ACHN (cell line): Measurements from ENCODE around the gene WNT7A.
"Not testable (repeated sequence)": the region's sequence is repeated elsewhere in the genome, so short reads cannot be mapped to it uniquely, and the experiment has no call there.

ENCODE experiments used
- DNase-seq: peaks from one replicate; pipeline ENCODE4 v3.0.0-alpha.2; 2015
- in situ Hi-C: cut with HindIII; loops from 2 replicates; pipeline ENCODE4 v1.10.0; 2017; ENCODE audit warnings: low sequenced_read_pairs, low pct_ligation_motif_present, low pct_unique_long_range_greater_than_20kb

The WNT7A gene

DNA sequence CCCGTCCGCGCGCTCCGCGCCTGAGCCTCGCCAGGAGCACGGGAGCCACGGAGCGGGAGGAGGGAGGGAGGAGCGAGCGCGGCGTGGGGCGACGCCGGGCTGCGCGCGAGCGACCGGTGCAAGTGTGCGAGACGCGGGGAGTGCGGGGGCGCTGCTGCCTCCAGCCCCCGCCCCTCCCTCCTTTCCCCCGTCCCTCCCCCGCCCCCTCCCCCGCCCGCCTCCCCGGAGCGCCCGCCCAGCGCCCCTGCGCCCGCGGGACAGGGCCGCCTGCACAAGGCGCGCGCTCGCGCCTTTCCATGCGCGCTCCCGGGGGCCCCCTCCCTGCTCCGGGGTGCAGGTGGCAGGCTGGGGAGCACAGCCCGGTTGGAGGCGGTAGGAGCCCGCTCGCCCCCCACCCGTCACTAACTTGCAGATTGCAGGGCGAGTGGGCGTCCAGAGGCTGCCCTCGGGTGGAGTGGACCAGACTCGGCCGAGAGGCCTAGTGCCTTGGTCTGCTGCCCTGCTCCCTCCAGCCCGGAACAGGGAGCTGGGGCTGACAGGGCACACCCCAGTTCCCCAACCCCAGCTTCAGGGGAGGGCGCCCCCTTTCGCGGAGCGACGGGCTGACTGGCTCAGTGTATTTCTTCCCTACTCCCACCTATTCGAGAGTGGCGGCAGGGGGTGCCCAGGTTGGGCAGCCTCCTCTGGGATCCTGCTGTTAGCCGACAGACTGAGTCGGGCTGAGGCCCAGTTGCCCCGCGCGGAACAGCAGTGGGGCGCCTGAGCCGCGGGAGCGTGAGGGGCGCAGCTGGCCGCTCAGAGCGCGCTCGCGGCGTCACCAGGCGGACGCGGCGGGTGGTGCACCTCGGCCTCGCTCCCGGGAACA is at the start of gene WNT7A:
Gene WNT7A (minus strand): TSS at position 126 of the 865 bp plus-strand sequence. CDS start 255 bp downstream, outside the sequence.
- in situ Hi-C loops: no loop called here
- no peak for DNase-seq

- DNase-seq, in situ Hi-C loops: not testable (repeated sequence)
These were observed 48.9 kb upstream of the WNT7A start for GRCh38 chr3:13928741-13929140.

GRCh38 chr3:13927295-13927694 is 47.4 kb upstream of the WNT7A start:
- no peak for DNase-seq
- in situ Hi-C loops: no loop called here

DNA sequence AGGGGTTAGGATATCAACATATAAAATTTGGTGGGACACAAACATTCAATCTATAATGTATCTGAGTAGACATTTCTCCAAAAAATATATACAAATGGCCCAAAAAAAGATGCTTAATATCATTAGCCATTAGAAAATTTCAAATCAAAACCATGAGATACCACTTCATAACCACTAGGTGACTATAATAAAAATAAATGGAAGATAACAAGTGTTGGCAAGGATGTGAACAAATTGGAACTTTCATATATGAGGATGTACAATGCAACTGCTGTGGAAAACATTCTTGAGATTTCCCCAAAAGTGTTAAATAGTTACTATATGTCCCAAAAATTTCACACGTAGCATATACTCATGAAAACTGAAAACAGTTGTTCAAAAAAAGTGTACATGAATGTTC is 36.5 kb upstream of the WNT7A start:
- DNase-seq: no peak
- in situ Hi-C loops: no loop called here

DNA sequence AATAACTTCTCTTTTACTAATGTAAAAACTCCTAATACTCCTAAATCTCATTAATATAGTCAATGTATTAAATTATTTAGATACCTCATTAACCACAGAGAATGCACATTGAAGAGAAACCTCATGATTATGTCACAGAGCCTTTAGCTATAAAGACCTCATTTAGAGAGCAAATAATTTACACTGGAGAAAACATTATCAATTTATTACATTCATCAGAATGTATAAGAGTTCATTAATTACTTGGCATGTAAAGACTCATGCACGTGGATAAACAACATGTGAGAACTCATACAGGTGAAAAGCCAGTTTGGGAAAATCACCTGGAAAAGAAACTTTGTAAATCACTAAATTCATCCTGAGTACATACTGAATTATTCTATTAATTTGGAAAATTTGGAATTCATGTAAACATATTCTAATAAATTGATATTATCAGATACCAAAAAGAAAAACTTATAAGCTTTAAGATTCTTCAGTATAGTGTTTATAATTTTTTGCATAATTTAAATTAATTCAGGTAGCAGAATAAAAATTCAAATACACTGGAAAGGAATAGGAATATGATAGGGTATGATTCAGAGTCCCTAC is 22.9 kb upstream of the WNT7A start:
- in situ Hi-C loops: no loop called here
- no peak for DNase-seq

DNA sequence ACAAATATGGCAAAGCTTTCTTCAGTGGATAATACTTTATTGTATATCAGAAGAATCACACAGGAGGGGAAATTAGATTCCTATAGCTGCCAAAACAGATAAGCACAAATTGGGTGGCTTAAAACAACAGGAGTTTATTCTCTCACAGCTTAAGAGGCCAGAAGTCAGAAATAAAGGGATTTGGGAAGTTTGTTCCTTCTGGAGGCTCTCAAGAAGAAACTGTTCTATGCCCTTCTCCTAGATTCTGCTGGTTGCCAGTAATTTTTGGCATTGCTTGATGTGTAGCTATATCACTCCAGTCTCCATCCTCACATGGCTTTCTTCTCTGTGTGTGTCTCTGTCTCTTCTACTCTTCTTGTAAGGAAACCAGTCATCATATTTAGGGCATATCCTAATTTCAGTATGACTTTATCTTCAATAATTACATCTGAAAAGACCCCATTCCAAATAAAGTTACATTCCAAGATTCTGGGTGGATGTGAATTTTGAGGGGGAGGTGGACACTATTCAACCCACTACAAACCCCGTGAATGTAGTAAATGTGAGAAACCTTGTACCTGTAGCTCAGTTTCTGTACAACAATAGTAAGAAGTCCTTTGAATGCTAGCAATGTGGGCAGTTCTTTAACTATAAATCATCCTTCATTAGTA is 22.2 kb upstream of the WNT7A start:
- in situ Hi-C loops: no loop called here
- DNase-seq: no peak

- in situ Hi-C loops: no loop called here
- DNase-seq: no peak
These were observed 18.5 kb upstream of the WNT7A start for GRCh38 chr3:13898346-13898745.

DNA sequence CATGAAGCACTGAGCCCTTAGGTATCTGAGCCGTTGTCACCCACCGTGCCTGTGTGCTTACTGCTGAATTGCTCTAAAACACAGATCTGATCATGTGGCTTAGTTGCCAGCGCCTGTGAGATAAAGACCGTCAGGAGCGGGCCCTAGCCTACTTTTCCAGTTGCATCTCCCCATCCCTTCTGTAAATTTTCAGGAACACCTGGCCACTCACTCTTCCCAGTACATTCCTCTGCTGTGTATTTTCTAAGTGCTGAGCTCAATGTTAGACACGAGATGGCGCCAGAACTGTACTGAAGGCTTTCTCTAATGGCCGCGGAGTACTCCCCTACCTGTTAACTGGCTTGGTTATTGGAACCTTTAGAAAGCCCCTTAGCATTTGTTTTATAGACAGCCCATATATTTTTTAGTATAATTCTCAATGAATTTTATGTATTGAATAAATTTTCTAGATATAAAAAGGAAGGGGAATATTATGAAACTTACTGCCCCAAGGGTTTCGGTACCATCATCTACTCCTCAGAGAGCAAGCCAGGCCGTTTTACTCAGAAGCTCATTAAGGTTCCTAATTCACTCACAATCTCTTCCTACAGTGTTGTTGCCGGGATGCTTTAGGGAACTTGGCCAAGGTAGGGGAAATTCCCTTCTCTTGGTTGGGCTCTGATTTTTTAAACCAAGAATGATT is 16.7 kb upstream of the WNT7A start:
- peak; percentile 67 for DNase-seq
- in situ Hi-C loops: no loop called here

- DNase-seq: peak; percentile 82
- in situ Hi-C loops: no loop called here
These were observed 15.6 kb upstream of the WNT7A start for GRCh38 chr3:13895155-13896105.

- no peak for DNase-seq
- in situ Hi-C loops: no loop called here
These were observed 14.9 kb upstream of the WNT7A start for GRCh38 chr3:13894807-13895154.

GRCh38 chr3:13894096-13894806 is 14.4 kb upstream of the WNT7A start:
- in situ Hi-C loops: no loop called here

DNA sequence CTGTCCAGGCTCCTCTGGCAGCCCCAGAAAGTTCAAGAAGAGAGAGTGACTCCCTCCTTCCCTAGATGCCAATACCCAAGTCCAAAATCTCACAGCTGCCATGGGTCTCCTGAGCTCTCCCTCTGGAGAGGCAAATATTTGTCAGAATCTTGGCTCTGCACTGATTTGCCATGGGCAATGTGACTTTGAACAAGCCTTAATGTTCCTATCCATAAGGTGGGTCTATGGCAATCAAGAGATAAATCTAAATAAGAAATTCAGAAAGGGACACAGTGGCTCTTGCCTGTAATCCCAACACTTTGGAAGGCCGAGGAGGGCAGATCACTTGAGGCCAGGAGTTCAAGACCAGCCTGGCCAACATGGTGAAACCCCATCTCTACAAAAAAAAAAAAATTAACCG is 12.4 kb upstream of the WNT7A start:
- in situ Hi-C loops: no loop called here
- DNase-seq: no peak

More at GRCh38 chr3:13894096-13894806, 14.4 kb upstream of the WNT7A start:
- DNase-seq: no peak

GRCh38 chr3:13891492-13892073 is 11.7 kb upstream of the WNT7A start:
- DNase-seq: no peak
- in situ Hi-C loops: no loop called here

DNA sequence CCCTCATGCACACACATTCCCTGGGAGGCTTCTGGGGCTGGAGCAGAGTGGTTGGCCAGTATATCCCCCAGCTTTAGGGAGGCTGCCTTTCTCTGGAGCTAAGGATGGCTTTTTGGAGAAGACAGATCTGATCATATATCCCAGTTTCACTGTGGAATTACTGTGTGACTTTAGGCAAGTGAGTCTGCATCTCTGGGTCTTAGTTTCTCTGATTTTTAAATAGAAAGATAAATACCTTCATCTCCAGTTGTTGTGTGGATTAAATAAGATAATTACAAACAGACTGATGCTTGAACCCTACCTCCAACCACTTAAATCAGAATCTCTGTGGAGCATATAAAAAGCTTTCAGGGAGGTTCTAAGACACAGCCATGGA is 11.1 kb upstream of the WNT7A start:
- DNase-seq: no peak
- in situ Hi-C loops: no loop called here

GRCh38 chr3:13890377-13891016 is 10.6 kb upstream of the WNT7A start:
- in situ Hi-C loops: no loop called here
- no peak for DNase-seq

DNA sequence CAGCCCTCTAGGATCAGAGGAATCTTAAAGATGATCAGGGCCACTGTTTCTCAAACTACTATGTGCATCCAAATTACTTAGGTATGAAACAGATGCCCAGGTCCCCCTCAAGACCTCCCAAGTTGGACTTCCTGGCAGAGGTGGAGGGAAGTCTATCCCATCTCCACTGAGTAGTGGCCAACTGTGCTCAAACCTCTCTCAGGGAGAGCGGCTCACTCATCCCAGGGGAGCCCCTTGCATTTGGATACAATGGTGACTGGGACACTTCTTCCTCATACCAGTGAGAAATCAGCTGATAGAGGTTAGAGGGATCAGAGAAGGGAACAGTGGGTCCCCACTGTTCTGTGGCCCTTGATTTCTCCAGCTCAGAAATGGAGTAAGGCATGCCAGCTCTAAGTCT is 8.7 kb upstream of the WNT7A start:
- in situ Hi-C loops: no loop called here

More for the DNA sequence above, 8.7 kb upstream of the WNT7A start:
- no peak for DNase-seq
